Osteoblast (primary cell): ENCODE data around the gene PTGR1. TPM values are rescaled to one million over a fixed set of nuclear protein-coding genes. Genes with fewer than 3 reads are reported as not detected.
A peak's percentile ranks its signal among the peaks of the same experiment; 100 is the strongest.

ENCODE experiments used
- DNase-seq: peaks from one replicate; pipeline ENCODE4 v3.0.0; 2011; ENCODE audit warnings: low spot score, mixed read lengths; ENCODE audit not compliant: insufficient read length; ENCODE audit errors: missing footprints
- H2AFZ ChIP-seq: 2 replicates; pipeline ENCODE4 v1.6.0; 2011; ENCODE audit warnings: mild to moderate bottlenecking, low read length
- H3K27ac ChIP-seq: 2 replicates; pipeline ENCODE4 v1.5.1; 2011; ENCODE audit warnings: mild to moderate bottlenecking, low read depth, low read length, moderate library complexity
- H3K27me3 ChIP-seq: 2 replicates; pipeline ENCODE4 v1.6.0; 2012; ENCODE audit warnings: mild to moderate bottlenecking, control low read depth, inconsistent platforms, low read length, moderate library complexity; ENCODE audit not compliant: insufficient read depth
- H3K36me3 ChIP-seq: 2 replicates; pipeline ENCODE4 v1.5.1; 2011; ENCODE audit warnings: mild to moderate bottlenecking, low read length, control low read depth, moderate library complexity; ENCODE audit not compliant: insufficient read depth
- H3K4me1 ChIP-seq: 2 replicates; pipeline ENCODE4 v1.5.1; 2011; ENCODE audit warnings: mild to moderate bottlenecking, low read length, control low read depth, moderate library complexity; ENCODE audit not compliant: insufficient read depth
- H3K4me2 ChIP-seq: 2 replicates; pipeline ENCODE4 v1.6.0; 2011; ENCODE audit warnings: mild to moderate bottlenecking, low read length; ENCODE audit not compliant: insufficient read depth
- H3K4me3 ChIP-seq: fragments of 200-600 bp; sonication (generic); 3 replicates; pipeline ENCODE4 v1.5.1; 2012; ENCODE audit warnings: mild to moderate bottlenecking, low read length, inconsistent platforms; ENCODE audit not compliant: insufficient read depth
- H3K79me2 ChIP-seq: 2 replicates; pipeline ENCODE4 v1.6.0; 2012; ENCODE audit warnings: mild to moderate bottlenecking, low read length, control low read depth, inconsistent platforms; ENCODE audit not compliant: insufficient read depth
- H3K9me3 ChIP-seq: 2 replicates; pipeline ENCODE4 v1.5.1; 2011; ENCODE audit warnings: low read depth, low read length, control low read depth
- H4K20me1 ChIP-seq: 2 replicates; pipeline ENCODE4 v1.6.0; 2012; ENCODE audit warnings: mild to moderate bottlenecking, low read length, control low read depth; ENCODE audit not compliant: insufficient read depth
- total RNA-seq: library from RNA; depleted of rRNA; stranded (reverse); fragments of >200 nt; gene quantifications from 2 replicates; pipeline ENCODE4 v1.2.3, GENCODE V29; 2012
- TF ChIP-seq, protein P1 (sequence below): IDR thresholded peaks from 2 replicates; pipeline ENCODE4 v1.5.1; 2011; ENCODE audit warnings: mild to moderate bottlenecking, low read depth, low read length, moderate library complexity; ENCODE audit errors: extremely low read depth

PTGR1 gene
- total RNA-seq, 1 donor = 62.6 TPM

- Histone ChIP-seq H3K4me3 (peak overlapping the region; percentile 83), H3K9me3 (no peaks in the 10 kb centered on the region), H3K27ac (peak overlapping the region; percentile 31), H3K36me3 (no peaks in the 10 kb centered on the region), H3K27me3 (no peaks in the 10 kb centered on the region), H3K4me1 (peaks cover 11% of the 10 kb centered on the region), H4K20me1 (peaks cover 35% of the 10 kb centered on the region), H2AFZ (peak overlapping the region; percentile 99), H3K4me2 (peak overlapping the region; percentile 100), H3K79me2 (peaks cover 47% of the 10 kb centered on the region)
- TF ChIP-seq, protein P1, sequence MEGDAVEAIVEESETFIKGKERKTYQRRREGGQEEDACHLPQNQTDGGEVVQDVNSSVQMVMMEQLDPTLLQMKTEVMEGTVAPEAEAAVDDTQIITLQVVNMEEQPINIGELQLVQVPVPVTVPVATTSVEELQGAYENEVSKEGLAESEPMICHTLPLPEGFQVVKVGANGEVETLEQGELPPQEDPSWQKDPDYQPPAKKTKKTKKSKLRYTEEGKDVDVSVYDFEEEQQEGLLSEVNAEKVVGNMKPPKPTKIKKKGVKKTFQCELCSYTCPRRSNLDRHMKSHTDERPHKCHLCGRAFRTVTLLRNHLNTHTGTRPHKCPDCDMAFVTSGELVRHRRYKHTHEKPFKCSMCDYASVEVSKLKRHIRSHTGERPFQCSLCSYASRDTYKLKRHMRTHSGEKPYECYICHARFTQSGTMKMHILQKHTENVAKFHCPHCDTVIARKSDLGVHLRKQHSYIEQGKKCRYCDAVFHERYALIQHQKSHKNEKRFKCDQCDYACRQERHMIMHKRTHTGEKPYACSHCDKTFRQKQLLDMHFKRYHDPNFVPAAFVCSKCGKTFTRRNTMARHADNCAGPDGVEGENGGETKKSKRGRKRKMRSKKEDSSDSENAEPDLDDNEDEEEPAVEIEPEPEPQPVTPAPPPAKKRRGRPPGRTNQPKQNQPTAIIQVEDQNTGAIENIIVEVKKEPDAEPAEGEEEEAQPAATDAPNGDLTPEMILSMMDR = no peak
- no peak for DNase-seq
Measured at GRCh38 chr9:111630964-111631213, 31.4 kb upstream of the PTGR1 start.

- Histone ChIP-seq H3K36me3 (no peaks in the 10 kb centered on the region), H3K27ac (peak overlapping the region; percentile 31)
Measured at GRCh38 chr9:111630182-111630963, 30.9 kb upstream of the PTGR1 start.

GRCh38 chr9:111628411-111628810 lies 29.0 kb upstream of the PTGR1 start:
- Histone ChIP-seq H3K27me3 (no peaks in the 10 kb centered on the region), H3K36me3 (no peaks in the 10 kb centered on the region), H4K20me1 (peaks cover 14% of the 10 kb centered on the region), H2AFZ (no peak overlapping the region), H3K9me3 (no peaks in the 10 kb centered on the region), H3K79me2 (peaks cover 23% of the 10 kb centered on the region), H3K4me2 (no peak overlapping the region), H3K27ac (no peak overlapping the region), H3K4me3 (no peak overlapping the region), H3K4me1 (peaks cover 11% of the 10 kb centered on the region)
- no peak for DNase-seq
- TF ChIP-seq, protein P1 = no peak

More at GRCh38 chr9:111630182-111630963, 30.9 kb upstream of the PTGR1 start:
- no peak for DNase-seq
- no peaks in the 10 kb centered on the region for H3K9me3 ChIP-seq
- H2AFZ ChIP-seq = peak overlapping the region; percentile 99
- H3K4me1 ChIP-seq = peaks cover 11% of the 10 kb centered on the region
- no peaks in the 10 kb centered on the region for H3K27me3 ChIP-seq
- H3K4me3 ChIP-seq = peak overlapping the region; percentile 83
- H4K20me1 ChIP-seq = peaks cover 31% of the 10 kb centered on the region
- peaks cover 42% of the 10 kb centered on the region for H3K79me2 ChIP-seq
- TF ChIP-seq, protein P1 = no peak
- peak overlapping the region; percentile 100 for H3K4me2 ChIP-seq

DNA sequence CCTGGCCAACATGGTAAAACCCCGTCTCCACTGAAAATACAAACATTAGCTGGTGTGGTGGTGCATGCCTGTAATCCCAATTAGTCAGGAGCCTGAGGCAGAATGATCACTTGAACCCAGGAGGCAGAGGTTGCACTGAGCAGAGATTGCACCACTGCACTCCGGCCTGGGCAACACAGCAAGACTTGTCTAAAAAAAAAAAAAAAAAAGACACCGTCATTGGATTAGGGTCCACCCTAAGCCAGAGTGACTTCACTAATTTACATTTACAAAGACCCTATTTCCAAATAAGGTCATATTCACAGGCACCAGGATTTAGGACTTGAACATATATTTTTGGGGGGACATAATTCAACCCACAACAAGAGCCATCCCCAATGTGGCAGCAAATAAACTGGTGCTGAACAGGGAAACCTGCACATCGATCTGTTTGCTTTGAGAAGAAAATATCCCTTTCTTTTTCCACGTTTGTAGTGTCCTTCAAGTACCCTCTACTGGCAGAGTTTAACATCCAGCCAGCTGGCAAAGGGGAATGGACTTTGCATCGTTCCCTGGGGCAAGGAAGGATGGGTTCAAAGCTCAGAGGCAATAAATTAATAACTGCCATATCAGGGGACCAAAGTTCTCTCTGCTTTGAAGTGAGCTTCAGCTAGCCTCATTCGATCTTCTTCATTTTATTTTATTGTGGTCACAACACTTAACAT lies 28.0 kb upstream of the PTGR1 start:
- no peak overlapping the region for H3K4me2 ChIP-seq
- TF ChIP-seq, protein P1 = no peak
- DNase-seq = no peak

More for the DNA sequence above, 28.0 kb upstream of the PTGR1 start:
- Histone ChIP-seq H3K9me3 (no peaks in the 10 kb centered on the region), H3K27me3 (no peaks in the 10 kb centered on the region), H3K27ac (no peak overlapping the region), H3K4me3 (no peak overlapping the region), H3K79me2 (peaks cover 13% of the 10 kb centered on the region), H2AFZ (peak overlapping the region; percentile 26), H3K4me1 (peaks cover 11% of the 10 kb centered on the region), H4K20me1 (peaks cover 6% of the 10 kb centered on the region), H3K36me3 (no peaks in the 10 kb centered on the region)
